M059J (cell line): ENCODE data around the gene ABCA8. TPM values are rescaled to one million over a fixed set of nuclear protein-coding genes. Genes with fewer than 3 reads are reported as not detected.
"Not testable (repeated sequence)": the region's sequence is repeated elsewhere in the genome, so short reads cannot be mapped to it uniquely, and the experiment has no call there.

Source experiments
- DNase-seq: peaks from one replicate; pipeline ENCODE4 v3.0.0-alpha.2; 2012; ENCODE audit warnings: low read depth
- total RNA-seq: library from RNA; depleted of rRNA; stranded (reverse); fragments of >200 nt; shearing (Covaris generic); gene quantifications from 2 replicates; pipeline ENCODE4 v1.2.3, GENCODE V29; 2014

Gene ABCA8
- total RNA-seq, 1 experiment from 2014 or later, result not detected

DNA sequence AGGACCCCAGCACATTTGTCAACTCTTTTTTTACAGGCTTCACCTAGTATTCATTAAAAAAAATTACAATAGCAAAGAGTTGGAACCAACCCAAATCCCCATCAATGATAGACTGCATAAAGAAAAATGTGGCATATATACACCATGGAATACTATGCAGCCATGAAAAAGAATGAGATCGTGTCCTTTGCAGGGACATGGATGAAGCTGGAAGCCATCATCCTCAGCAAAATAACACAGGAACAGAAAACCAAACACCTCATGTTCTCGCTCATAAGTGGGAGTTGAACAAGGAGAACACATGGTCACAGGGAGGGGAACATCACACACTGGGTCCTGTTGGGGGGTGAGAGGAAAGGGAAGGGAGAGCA is 11.4 kb downstream of the ABCA8 start:
- DNase-seq, result not testable (repeated sequence)

DNA sequence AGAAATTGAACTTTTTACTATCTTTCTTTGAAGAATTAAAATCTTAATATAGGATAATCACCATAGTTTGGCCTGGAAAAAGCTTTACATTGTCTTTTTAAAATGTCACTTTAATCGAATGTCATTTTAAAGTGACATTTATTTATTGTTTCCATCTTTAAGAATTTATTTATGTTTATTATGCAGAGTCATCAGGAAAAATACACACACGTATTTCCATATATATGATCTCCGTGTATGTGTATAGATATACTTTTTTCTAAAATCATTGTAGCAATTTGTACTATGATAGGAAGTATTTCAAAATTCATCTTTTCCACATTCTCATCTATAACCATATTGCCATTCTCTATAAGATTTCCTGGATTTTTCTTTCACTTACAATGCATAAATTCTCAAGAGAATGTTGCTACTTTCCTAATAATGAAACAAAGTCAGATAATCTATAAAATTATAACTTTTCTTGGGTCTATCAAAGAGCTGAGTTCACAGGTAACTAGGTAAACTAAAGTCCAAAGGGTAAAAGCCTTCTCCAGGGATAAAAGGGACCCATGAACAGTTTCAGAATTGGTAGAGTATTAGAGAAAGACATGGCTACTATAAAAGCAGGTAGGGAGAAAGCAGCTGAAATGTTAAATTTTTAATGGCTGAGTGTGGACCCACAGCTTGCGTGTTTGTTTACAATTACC is 11.9 kb downstream of the ABCA8 start:
- no peak for DNase-seq

DNA sequence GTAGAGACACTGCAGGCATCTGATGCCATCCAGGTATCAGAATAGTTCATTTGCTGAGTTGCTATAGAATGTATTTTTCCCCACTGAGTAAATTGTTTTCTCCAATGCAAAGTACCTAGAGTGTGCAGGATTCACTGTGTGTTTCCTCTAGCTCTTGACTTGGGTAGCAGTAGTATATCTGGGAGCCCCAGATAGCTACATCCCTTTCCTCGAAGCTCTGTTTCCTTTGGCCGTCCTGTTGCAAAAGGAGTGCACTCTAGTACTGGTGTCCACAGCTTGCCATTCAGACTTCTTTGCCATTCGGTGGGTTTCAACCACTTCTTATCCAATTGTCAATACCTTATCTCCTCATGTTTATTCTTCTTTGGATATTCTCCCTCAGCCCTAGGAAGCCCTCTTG is 12.8 kb downstream of the ABCA8 start:
- no peak for DNase-seq

DNA sequence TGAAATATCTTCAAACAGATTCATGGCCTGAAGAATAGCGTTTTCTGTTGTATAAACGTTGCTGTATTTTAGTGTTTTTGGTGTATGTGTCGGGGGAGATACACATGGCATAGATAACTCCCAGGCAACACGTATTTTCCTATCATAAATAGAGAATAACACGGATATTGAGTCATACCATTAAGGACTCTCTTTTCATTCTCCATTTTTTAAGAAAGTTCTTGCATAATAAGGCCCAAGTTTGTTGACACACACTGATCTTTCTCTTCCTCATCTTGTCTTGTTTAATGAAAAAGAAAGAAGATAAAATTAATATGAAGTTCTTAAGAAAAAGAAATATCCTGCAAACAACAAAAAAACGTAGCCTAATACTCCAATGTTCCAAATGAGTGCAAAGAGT is 13.4 kb downstream of the ABCA8 start:
- DNase-seq, result no peak

DNA sequence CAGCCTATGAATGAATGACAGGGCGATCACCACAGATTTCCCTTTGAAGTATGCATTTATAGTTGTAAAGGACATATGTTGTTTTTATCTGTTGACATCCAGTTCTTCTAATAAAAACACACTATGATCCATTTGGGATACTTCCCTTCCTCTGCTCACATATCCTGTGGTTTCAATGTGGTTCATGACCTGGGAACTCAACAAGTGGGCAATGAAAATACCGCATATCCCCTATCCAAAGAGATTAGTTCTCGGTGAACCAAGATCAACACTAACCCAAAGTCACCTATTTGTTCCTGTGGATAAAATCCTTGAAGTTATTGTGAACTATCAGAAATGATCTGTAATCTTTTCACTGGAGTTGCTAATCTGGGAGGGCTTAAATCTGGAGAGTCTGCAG is 16.0 kb downstream of the ABCA8 start:
- no peak for DNase-seq

DNA sequence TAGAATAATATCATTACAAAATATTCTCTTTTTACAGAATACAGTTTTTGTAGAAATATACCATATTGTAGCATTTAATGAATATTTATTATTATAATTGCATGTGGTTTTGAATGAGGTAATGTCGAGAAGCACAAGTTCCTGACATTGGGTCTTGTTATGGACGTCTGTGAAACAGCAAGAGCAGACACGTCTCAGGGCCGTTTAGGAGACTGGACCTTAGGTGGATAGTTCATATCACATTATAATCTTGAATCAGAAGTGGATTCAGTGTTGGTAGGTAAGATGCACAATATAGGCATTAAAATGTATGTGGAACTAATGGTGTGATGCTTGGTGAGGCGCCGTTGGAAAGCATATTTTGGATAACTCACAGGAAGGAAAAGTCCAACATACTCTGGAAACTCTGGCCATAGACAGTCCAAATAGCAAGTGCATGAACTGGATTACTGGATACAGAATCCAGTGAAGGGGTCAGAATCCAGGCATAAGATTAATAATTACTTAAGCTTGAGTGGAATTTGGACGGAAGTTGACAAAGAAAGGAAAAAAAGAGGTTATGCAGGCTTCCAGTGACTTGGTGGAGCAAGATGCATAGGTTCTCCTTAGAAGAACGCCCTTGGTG is 17.2 kb downstream of the ABCA8 start:
- DNase-seq, result no peak

DNA sequence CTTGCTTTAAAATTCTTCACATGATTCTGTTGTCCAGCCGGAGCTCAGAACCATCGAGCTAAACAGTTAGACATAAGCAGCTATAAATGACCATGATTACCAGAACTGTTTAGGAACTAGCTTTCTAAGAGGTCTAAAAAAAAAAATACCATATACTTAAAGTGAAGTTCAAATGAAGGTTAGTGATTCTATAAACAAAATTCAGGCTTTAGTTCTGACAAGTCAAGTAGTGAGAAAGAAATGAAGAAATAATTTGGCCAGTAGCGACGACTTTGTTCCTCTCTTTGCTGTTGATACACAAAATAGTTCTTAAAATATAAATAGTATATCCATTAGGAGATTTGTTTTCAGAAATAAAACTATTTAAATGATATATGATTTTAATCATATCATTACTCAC is 27.7 kb downstream of the ABCA8 start:
- DNase-seq, result no peak

DNA sequence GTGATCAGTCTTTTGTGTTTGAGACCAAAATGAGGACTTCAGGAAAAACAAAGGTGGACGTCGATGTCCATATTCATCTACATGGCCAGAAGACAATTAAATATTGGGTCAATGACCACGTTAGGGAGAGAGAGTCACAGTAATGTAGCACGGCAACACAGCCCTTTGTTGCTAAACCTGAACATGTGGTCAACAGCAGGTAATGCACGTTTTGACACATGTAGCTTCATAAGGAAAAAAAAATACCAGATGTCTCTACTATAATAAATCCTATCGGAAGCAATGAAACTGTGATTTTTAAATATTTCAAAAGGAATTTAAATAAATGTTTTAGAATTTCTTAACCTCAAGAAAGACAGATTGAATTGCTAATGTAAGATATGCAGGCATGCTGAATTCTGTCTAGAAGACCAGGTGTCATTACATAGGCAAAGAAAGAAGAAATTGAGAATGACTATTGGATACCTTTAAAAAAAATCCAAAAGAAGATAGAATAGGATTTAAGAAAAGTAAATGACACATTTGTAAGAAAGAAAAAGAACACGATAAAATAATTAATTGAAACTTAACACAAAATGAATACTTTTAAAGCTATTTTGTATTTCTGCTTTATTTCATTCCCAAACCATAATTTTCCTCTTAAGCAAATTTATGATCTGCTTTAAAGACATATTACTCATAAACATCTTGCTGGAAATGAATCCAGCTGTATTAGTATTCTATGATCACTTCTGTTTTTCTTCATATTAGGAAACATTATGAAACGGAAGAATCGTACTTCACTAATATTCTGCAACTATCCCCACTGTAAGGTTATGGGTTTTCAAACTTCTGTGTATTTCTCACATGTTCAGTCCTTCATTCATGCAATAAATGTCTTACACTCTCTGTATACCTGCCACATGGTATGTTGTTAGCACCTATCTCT is 30.1 kb downstream of the ABCA8 start:
- DNase-seq, result no peak

DNA sequence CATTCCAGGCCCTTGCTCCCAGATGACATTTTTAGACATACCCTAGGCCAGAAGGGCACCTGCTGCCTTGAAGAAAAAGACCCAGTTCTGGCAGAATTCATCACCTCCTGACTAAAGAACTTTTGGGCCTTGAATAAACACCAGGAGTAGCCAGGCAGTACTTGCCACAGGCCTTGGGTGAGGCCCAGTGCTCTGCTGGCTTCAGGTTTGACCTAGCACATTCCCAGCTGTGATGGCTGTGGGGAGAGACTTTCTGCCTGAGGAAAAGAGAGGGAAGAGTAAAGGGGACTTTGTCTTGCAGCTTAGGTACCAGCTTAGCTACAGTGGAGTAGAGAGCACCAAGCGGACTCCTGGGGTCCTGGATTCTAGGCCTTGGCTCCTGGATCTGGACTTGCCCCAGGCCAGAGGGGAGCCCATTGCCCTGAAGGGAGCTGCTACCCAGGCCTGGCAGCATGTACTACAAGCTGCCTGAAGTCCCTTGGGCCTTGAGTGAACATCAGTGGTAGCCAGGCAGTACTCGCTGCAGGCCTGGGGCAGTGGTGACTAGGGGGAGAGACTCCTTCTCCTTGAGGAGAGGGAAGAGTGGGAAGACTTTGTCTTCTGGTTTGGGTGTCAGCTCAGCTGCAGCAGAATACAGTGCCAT is 44.3 kb downstream of the ABCA8 start:
- no peak for DNase-seq

DNA sequence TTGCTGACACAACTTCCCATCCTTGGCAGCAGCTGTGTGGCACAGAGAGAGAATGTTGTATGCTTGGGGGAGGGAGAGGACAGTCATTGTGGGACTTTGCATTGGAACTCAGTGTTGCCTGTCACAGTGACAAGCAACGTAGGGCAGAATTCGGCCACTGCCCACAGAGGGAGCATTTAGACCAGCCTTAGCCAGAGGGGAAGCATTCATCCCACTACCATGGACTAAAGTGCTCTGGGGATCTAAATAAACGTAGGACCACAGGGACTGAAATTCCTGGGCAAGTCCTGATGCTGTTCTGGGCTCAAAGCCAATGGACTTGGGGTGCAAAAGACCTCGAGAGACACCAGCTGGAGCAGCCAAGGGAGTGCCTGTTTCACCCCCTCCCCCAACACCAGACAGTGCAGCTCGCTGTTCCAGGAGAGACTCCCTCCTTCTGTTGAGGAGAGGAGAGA is 44.9 kb downstream of the ABCA8 start:
- DNase-seq, result peak; percentile 11

DNA sequence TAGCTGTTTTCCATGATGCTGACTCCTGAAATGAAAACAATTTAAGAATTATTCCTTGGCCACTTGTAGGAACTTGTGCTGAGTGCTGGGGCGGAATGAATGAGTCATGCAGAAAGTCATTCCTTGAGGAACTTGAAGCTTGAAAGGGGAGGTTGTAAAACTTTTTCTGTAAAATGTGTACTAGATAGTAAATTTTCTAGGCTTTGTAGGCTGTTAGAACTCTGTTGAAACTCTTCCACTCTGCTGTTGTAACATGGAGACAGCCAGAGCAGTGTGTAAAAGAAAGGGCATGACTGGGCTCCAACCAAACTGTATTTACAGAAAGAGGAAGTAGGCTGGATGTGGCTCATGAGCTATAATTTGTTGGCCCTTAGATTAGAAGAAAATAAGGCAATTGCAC is 46.1 kb downstream of the ABCA8 start:
- DNase-seq, result peak; percentile 77

DNA sequence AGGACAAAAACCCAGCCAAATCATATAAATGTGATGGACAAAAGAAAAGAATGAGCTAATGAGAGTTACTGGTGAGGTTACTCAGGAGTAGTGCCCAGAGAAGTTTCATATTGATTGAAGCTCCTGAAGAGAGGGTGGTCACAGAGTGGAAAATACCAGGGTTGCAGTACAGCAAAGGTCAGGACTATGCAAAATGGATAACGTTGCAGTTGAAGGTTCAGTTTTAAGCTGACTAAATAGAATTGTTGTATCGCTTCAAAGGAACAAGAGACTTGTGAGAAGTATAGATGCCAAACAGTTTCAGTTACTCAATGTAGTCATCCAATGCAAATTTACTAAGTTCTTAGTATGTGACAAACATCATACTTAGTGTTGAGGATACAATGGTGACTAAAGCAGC is 47.1 kb downstream of the ABCA8 start:
- DNase-seq, result no peak

DNA sequence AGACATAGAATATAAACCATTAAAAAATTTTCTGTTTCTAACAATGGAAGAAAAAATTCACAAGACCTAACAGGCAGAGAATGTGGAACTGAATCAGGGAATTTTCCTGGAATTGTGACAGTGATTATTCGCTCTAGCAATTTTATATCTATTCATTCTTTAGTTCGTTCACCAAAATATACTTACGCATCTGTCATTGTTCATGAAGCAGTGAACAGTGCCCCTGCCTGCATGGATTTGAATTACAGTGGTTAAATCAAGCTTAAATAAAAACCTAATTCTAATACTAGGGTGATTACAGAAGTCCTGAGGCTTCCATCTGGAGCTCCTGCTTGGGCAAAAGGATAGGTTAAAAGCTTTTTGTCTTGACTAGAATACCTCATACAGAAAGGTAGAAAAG is 48.6 kb downstream of the ABCA8 start:
- DNase-seq, result peak; percentile 17

DNA sequence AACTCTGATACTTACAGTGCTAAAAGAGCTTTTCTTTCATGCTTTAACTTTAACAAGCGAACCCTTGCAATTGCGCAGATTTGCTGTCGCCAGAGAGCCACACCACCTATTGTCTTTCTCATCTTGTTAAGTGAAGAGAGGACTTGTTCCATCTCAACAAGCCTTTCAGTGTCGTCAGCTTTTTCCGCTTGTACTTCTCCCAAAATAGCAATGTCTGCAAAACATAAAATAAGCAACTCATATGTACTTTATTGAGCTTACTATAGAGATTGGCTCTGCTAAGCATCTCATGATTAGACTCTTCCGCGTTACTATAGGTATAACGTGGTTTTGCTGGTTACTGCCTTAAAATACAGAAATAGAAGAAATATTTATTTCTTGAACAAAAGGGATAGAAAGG is 51.9 kb downstream of the ABCA8 start:
- DNase-seq, result no peak

DNA sequence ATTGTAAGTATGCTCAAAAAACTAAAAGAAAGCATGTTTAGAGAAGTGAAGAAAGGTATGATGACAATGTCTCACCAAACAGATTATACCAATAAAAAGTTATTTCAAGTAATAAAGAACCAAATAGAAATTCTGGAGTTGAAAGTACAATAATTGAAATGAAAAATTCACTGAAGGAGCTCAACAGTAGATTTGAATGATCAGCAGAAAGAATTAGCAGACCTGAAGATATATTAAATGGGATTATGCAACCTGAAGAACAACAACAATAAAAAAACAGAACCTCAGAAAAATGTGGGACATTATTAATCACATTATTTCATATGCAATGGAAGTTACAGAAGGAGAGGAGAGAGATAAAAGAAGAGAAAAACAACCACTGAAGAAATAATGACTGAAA is 57.6 kb downstream of the ABCA8 start:
- no peak for DNase-seq

DNA sequence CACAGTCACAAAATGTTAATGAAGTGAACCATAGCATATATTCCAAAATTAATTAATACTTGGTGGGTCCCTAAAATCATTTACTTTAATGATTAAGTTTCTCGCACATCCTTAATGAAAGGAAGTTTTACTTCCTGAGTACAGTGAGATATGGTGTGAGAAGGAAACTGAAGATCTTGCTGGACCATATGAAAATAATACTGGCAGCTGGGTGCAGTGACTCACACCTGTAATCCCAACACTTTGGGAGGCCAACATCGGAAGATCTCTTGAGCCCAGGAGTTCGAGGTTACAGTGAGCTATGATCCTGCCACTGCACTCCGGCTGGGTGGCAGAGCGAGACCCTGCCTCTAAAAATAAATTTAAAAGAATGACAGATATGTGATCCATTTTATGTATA is 62.5 kb downstream of the ABCA8 start:
- no peak for DNase-seq

DNA sequence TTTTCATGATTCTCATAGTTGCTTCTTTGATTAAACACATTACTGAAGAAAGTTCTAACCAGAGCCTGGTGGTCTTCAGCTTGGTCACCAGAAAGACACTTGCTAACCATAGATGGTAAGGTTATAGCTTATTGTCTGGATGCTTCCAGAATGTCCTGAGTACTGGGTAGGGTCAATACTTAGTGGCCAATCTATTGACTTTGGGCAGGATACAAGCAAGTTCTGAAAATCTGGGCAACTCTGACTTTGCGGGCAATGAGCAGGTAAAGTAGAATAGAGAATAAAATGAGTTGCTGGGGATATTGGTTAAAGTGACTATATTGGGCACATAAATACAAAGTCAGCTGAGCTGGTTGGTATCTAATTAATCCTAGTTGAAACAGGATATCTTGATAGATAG is 63.0 kb downstream of the ABCA8 start:
- DNase-seq, result no peak

DNA sequence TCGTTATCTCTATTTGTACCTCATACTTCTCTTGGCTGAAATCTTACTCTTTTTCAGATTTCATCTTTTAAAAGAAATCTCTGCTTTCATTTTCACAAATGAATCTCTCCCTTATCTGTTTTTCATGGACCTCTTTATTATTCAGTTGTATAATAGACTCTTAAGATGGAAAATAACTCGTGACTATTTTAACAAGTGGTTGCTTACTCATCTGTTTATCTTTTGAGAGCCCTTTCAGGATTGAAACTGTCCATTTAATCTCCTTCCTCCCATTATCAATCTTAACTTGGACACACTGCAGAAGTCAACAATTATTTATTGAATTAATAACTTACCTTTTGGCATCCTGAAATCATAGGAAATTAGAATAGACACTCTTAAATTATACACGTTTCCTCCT is 68.8 kb downstream of the ABCA8 start:
- no peak for DNase-seq

DNA sequence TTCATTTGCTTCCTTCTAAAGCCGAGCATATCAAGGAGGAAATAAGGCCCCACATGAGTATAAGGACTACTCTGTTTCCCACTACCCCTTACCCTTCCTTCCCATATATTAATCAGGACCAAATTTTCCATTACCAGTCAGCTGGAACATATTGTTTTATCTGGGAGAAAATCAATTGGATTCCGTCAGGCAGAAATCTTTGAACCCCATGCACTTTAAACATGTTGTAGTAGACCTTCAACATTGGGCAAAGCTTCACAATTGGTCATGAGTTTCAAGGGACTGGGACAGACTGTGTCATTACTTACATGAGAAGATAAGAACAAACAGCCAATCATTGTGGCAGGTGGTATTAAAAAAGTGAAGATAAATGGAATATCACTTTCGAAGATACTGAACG is 70.3 kb downstream of the ABCA8 start:
- DNase-seq, result no peak

DNA sequence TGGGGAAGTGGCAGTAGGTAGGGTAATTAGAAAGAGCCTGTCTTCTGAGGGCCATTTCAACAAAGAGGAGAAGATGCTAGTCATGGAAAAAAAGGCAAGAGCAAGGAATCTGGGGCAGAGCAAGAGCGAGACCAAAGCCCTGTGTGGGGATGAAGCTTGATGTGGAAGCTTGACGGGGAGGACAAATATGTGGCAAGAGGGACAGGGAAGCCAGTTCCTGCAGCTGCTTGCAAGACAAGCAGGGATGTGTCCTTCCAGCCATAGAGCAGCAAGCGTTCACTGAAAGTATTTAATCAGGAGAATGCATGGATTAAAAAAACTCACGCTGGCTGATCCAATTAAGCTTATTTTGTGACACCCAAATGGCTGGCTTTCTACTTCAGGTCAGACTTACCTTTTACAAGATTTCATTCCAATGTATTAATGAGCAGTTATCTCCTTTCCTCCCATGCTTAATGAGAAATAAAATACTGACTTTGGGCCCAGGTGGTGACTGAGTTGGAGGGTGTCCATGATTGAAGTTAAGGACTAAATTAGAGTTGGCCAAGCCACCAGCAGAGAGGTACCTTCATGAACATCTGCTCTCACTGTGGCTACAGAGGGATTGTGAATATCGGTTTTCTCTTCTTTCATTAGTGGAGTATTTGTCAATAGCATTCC is 76.8 kb downstream of the ABCA8 start:
- no peak for DNase-seq

DNA sequence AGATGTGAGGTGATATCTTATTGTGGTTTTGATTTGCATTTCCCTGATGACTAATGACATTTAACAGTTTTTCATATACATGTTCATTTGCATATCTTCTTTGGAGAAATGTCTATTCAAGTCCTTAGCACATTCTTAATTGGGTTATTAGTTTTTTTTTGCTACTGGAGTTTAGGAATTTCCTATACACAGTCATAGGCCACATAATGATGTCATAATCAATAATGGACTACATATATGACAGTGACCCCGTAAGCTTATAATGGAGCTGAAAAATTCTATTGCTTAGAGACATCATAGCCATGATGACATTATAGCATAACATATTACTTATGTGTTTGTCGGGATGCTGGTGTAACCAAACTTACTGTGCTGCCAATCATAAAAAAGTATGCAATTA is 83.7 kb downstream of the ABCA8 start:
- no peak for DNase-seq

DNA sequence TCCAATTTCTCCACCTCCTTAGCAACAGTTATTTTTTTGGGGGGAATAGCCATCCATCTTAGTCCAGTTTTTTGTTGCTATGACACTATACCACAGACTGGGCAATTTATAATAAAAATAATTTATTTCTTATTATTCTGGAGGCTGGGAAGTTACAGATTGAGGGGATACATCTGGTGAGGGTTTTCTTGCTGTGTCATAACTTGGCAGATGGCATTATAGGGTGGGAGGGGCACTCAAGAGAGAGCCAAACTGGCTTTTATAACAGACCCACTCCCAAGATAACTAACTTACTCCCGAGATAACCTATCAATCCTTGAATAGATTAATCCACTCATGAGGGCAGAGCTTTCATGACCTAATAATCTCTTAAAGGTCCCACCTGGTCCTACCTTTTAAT is 84.2 kb downstream of the ABCA8 start:
- DNase-seq, result no peak
